Hepatocyte (in vitro differentiated cells): ENCODE measurements around the gene PARN.

Source experiments
- EZH2 ChIP-seq: fragments of 200-600 bp; sonication (generic); IDR thresholded peaks from 2 replicates; pipeline ENCODE4 v1.6.1; 2016; ENCODE audit warnings: antibody characterized with exemption, mild to moderate bottlenecking, borderline replicate concordance
- EZH2phosphoT487 ChIP-seq: fragments of 200-600 bp; sonication (generic); IDR thresholded peaks from one replicate; pipeline ENCODE4 v1.6.1; 2018; ENCODE audit warnings: antibody characterized with exemption, mild to moderate bottlenecking, low read depth, moderate library complexity; ENCODE audit not compliant: unreplicated experiment, severe bottlenecking
- TF ChIP-seq, protein P1 (sequence below): fragments of 200-600 bp; sonication (generic); IDR thresholded peaks from 2 replicates; pipeline ENCODE4 v1.5.1; 2016; ENCODE audit warnings: antibody characterized with exemption, mild to moderate bottlenecking; ENCODE audit not compliant: poor library complexity

DNA sequence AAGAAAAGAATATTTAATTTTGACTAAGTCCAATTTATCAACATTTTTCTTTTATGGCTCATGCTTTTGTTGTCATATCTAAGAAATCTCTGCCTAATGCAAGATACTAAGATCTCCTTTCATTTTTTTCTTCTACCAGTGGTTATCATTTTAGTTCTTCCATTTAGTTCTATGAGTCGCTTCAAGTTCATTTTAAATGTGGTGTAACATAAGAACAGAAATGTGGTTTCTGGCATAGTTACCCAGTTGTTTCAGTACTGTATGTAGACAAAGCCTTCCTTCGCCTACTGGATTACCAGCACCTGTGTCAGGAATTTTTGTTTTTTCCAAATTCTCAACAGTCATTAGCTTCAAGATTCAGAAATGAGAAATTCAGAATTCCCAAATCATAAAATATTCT is 175.7 kb downstream of the PARN start:
- TF ChIP-seq, protein P1, sequence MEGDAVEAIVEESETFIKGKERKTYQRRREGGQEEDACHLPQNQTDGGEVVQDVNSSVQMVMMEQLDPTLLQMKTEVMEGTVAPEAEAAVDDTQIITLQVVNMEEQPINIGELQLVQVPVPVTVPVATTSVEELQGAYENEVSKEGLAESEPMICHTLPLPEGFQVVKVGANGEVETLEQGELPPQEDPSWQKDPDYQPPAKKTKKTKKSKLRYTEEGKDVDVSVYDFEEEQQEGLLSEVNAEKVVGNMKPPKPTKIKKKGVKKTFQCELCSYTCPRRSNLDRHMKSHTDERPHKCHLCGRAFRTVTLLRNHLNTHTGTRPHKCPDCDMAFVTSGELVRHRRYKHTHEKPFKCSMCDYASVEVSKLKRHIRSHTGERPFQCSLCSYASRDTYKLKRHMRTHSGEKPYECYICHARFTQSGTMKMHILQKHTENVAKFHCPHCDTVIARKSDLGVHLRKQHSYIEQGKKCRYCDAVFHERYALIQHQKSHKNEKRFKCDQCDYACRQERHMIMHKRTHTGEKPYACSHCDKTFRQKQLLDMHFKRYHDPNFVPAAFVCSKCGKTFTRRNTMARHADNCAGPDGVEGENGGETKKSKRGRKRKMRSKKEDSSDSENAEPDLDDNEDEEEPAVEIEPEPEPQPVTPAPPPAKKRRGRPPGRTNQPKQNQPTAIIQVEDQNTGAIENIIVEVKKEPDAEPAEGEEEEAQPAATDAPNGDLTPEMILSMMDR: no peak
- TF ChIP-seq EZH2 (no peak), EZH2phosphoT487 (no peak)
